Right lobe of liver (tissue), 6 donors: ENCODE results near the gene IGFBP4. TPM values are rescaled to one million over a fixed set of nuclear protein-coding genes. Genes with fewer than 3 reads are reported as not detected.

Experiments
- ATAC-seq, 4 donors: fragments of 200-7000 bp; cut with Tn5 transposase; one replicate each; pipeline ENCODE4 v1.9.1; 2020; ENCODE audit warnings: mild to moderate bottlenecking in 4 of 4, moderate library complexity in 4 of 4
- DNase-seq, 3 donors: peaks; one replicate each; pipeline ENCODE4 v3.0.0-alpha.2; 2020
- H3K27ac ChIP-seq, 3 donors: fragments of 200-600 bp; one replicate each; pipeline ENCODE4 v1.8.0; 2022
- H3K27me3 ChIP-seq, 2 donors: fragments of 200-600 bp; one replicate each; pipeline ENCODE4 v1.8.0; 2022
- H3K36me3 ChIP-seq, 4 donors: fragments of 200-600 bp; sonication (generic) in 1 of 4; one replicate each; pipeline versions ENCODE4 v1.5.1 to v1.8.0; 2017 to 2022; ENCODE audit warnings: control low read depth in 1 of 4
- H3K4me1 ChIP-seq, 4 donors: fragments of 200-600 bp; sonication (generic) in 1 of 4; one replicate each; pipeline versions ENCODE4 v1.5.1 to v1.8.0; 2017 to 2022; ENCODE audit warnings: control low read depth in 1 of 4
- H3K4me3 ChIP-seq, 3 donors: fragments of 200-600 bp; one replicate each; pipeline ENCODE4 v1.8.0; 2022
- H3K9me3 ChIP-seq, 4 donors: fragments of 200-600 bp; sonication (generic) in 1 of 4; one replicate each; pipeline versions ENCODE4 v1.5.1 to v1.8.0; 2017 to 2022; ENCODE audit warnings: control low read depth in 1 of 4
- POLR2A ChIP-seq: fragments of 450-650 bp; IDR thresholded peaks from one replicate; pipeline ENCODE4 v1.6.1; 2017; ENCODE audit warnings: antibody characterized with exemption, mild to moderate bottlenecking
- WGBS: methylation state at CpG from one replicate; pipeline ENCODE4 v1.1.6; 2018; ENCODE audit warnings: low coverage, low lambda C conversion rate; ENCODE audit not compliant: insufficient coverage; ENCODE audit errors: missing lambda C conversion rate; 5-methylcytosine and 5-hydroxymethylcytosine counted together
- intact Hi-C, 2 donors: fragments of 100-400 bp; cut with DNase I; formaldehyde crosslinking; loops; one replicate each; pipeline versions ENCODE4 v1.11.2 to v1.14.1; 2022
- total RNA-seq, 6 experiments: library from RNA; depleted of rRNA in 2 of 6; stranded (reverse); fragments of >200 nt in 2 of 6; fragmentation: NEBNext Ultra II Directional in 3 of 6; extraction: Animal tissue kit (Norgen Biotek cat#: 25700) in 3 of 6; gene quantifications; one replicate each; pipeline versions ENCODE4 v1.1.0 to v1.2.4, GENCODE V29; 2016 to 2023
- TF ChIP-seq, protein P1 (sequence below), 4 donors: fragments of 200-600 bp in 3 of 4; fragments of 450-650 bp in 1 of 4; IDR thresholded peaks; one replicate each; pipeline versions ENCODE4 v1.5.1 to v1.8.0; 2016 to 2022; ENCODE audit warnings: antibody characterized with exemption in 4 of 4, mild to moderate bottlenecking in 2 of 4
- donor health status: DM: no; HTN: yes; CAD: no.
- donor health status: DM: no; HTN: no; CAD: no.
- donor health status: DM: no; HTN: no; CAD: no.
- donor health status: DM: no; HTN: yes; CAD: no.
- donor health status: DM: no; HTN: yes; CAD: no.

Gene IGFBP4
- total RNA-seq, 6 experiments from 2014 or later: 382 to 716 (median 430) TPM

DNA sequence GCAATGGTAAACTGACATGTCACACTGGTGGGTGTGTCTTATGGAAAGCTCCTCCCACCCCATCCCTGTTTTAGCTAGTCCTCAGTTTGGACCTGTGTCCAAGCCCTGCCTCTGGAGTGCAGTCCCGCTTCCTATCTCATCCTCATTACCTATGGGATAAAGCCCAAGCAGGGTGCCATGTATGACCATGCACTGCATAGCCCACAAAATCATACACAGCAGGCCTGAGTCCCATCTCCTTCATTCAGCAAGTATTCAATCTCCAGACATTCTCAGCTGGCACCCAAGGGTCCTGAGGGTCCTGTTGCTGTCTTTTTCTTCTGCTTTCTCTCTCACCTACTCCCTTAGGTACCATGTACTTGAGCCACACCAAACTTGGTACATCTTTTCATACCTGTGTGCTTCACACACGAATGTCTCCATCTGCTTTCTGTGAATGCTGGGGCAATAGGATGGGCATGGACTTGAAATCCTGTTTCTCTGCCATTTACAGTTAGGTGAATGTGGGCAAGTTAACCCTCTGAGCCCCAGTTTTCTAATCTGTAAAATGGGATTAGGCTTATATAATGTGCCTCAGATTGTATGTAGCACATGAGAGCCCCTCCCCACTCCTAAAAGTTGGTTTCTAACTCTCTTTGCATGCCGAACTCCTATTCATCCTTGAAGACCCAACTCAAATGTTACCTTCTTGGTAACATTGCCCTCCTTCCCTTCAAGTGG, 29.6 kb downstream of the IGFBP4 start:
- peak in 1 of 4 donors; percentile 3 for ATAC-seq
- DNase-seq: no peak
- no peaks in the 10 kb centered on the region for H3K27me3 ChIP-seq
- WGBS: 72% methylated on average over 2 of the region's 3 CpGs
- no peaks in the 10 kb centered on the region for H3K36me3 ChIP-seq
- peaks cover 0 to 22% (median 9%) of the 10 kb centered on the region in 4 donors for H3K4me1 ChIP-seq
- TF ChIP-seq POLR2A: no peak
- TF ChIP-seq, protein P1, sequence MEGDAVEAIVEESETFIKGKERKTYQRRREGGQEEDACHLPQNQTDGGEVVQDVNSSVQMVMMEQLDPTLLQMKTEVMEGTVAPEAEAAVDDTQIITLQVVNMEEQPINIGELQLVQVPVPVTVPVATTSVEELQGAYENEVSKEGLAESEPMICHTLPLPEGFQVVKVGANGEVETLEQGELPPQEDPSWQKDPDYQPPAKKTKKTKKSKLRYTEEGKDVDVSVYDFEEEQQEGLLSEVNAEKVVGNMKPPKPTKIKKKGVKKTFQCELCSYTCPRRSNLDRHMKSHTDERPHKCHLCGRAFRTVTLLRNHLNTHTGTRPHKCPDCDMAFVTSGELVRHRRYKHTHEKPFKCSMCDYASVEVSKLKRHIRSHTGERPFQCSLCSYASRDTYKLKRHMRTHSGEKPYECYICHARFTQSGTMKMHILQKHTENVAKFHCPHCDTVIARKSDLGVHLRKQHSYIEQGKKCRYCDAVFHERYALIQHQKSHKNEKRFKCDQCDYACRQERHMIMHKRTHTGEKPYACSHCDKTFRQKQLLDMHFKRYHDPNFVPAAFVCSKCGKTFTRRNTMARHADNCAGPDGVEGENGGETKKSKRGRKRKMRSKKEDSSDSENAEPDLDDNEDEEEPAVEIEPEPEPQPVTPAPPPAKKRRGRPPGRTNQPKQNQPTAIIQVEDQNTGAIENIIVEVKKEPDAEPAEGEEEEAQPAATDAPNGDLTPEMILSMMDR (IDR thresholded peaks at IDR 0.05): no peak
- no peak overlapping the region for H3K4me3 ChIP-seq
- peak overlapping the region in 1 of 3 donors; percentile 22 for H3K27ac ChIP-seq
- intact Hi-C loops: no loop called here
- no peaks in the 10 kb centered on the region for H3K9me3 ChIP-seq

DNA sequence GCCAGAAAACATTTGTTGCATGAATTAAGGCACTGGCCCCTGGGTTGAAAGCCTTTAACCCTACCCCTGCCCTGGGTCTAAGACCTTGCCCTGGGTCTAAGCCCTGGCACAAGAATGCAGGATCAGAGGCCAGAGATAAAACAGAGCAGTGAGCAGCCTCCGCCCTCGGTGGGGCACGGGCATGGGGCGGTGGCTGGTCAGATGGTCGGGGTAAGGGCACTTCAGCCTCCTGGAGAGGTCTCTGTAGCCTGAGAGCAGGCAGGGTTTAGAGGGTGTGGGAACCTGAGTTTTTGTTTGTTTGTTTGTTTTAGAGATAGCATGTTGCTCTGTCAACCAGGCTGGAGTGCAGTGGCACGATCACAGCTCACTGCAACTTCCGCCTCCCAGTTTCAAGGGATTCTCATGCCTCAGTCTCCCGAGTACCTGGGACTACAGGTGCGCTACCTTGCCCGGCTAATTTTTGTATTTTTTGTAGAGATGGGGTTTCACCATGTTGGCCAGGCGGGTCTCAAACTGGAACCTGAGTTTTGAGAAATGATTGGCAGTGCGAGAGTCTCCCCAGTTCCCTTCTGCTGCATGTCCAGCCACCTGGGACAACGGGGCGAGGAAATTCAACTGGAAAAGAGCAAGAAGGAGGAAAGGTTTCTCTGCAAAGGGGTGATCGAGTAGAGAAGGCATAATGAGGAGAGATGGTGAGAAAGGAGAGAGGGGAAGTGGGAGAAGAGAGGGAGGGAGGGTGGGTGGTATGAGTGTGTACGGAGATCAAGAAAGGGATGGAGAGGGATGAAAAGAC, 30.5 kb downstream of the IGFBP4 start:
- Histone ChIP-seq H3K27ac (peak overlapping the region in 2 of 3 donors; percentile 13 to 22), H3K36me3 (no peaks in the 10 kb centered on the region), H3K4me1 (peaks cover 0 to 22% (median 9%) of the 10 kb centered on the region in 4 donors), H3K4me3 (no peak overlapping the region), H3K9me3 (no peaks in the 10 kb centered on the region), H3K27me3 (no peaks in the 10 kb centered on the region)
- intact Hi-C loops: no loop called here
- peak in 2 of 3 donors; percentile 75 to 79 for DNase-seq
- ATAC-seq: peak; percentile 51 to 78 (median 72)
- TF ChIP-seq POLR2A: no peak
- TF ChIP-seq, protein P1 (IDR thresholded peaks at IDR 0.05): no peak
- WGBS: 57% methylated on average over 12 of the region's 16 CpGs

DNA sequence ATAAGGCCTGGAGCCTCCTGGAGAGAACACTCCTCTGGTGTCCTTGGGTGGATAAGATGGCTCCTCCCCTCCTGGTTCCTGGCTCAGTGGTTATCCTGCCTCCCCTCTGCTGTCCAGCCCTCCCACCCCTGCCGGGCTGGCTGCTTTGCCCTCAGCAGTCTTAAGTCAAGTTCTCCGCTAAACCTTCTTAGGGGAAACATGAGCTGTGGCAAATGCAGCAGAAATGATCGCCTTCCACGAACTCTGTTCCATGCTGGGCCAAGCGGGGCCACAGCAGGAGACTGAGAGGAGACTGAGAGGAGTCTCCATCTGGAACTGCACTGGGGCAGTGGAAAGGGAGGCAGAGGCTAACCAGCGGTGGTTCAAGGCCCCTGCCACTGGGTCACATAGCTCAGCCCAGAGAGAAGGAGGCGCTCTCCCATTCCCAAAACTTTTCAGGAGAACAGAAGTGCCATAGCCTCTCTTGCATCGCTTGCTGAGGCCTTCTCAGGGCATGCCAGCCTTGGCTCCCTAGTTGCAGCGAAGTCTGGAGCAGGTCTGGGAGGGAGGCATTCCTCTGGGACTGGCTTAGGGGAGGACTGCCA, 31.3 kb downstream of the IGFBP4 start:
- Histone ChIP-seq H3K27me3 (no peaks in the 10 kb centered on the region), H3K4me3 (no peak overlapping the region), H3K9me3 (no peaks in the 10 kb centered on the region), H3K27ac (peak overlapping the region in 1 of 3 donors; percentile 13), H3K4me1 (peaks cover 0 to 22% (median 9%) of the 10 kb centered on the region in 4 donors), H3K36me3 (no peaks in the 10 kb centered on the region)
- DNase-seq (no peak), ATAC-seq (no peak)
- TF ChIP-seq POLR2A: no peak
- TF ChIP-seq, protein P1 (IDR thresholded peaks at IDR 0.05): no peak
- intact Hi-C loops: loop anchor here in 1 of 2 donors (5.0 kb wide), 1 partner anchor 37 kb away; no protein-coding TSS in a partner anchor
- 87% methylated on average over 3 of the region's 9 CpGs for WGBS

DNA sequence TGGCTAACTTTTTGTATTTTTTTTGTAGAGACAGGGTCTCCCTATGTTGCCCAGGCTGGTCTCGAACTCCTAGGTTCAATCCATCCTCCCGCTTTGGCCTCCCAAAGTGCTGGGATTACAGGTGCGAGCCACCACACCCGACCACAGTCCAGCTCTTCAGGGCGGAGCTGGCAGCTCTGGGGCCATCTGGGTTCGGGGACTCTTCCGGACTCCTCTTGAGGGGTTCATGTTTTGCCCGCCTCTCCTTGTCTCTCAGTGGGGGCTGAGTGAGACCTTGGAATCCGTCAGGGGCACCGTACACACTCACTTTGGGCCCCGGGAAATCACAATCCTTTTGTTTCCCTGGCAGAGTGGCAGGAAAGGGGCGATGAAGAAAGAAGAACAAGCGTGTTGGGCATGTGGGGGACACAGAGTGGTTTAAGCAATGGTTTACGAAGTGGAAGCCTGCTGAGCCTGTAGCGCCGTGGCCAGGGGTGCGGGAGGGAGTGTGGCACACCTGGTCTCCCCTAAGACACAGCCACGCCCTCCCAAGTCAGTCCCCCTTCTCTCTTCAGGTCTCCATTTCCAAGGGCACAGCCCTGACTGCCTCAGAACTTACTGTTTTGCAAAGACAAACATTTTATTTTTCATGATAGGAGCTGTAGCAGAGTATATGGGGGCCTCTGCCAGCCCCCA, 32.1 kb downstream of the IGFBP4 start:
- H3K9me3 ChIP-seq: no peaks in the 10 kb centered on the region
- H3K4me3 ChIP-seq: no peak overlapping the region
- TF ChIP-seq, protein P1 (IDR thresholded peaks at IDR 0.05): no peak
- no peak for TF ChIP-seq POLR2A
- no peak for DNase-seq
- H3K27ac ChIP-seq: no peak overlapping the region
- ATAC-seq: no peak
- no peaks in the 10 kb centered on the region for H3K27me3 ChIP-seq
- intact Hi-C loops: loop anchor here in 1 of 2 donors (5.0 kb wide), 1 partner anchor 38 kb away; no protein-coding TSS in a partner anchor
- H3K4me1 ChIP-seq: peaks cover 0 to 22% (median 9%) of the 10 kb centered on the region in 4 donors
- WGBS: 92% methylated on average over 9 of the region's 18 CpGs
- no peaks in the 10 kb centered on the region for H3K36me3 ChIP-seq
